ENCODE measurements around the gene FOXO3B.
"Not testable (repeated sequence)": the region's sequence is repeated elsewhere in the genome, so short reads cannot be mapped to it uniquely, and the experiment has no call there.

GRCh38 chr17:18719428-18720110, 37.5 kb upstream of the FOXO3B start:
- not testable (repeated sequence) for TF ChIP-seq POLR2A, CTCF (IDR thresholded peaks at IDR 0.05)

Measured in esophagus squamous epithelium (tissue), 4 donors.